H1 (cell line): ENCODE results near the gene RADIL. TPM values are rescaled to one million over a fixed set of nuclear protein-coding genes. Genes with fewer than 3 reads are reported as not detected.

Experiments
- CBX5 ChIP-seq: fragments of 300-800, 300-1000 bp; sonication (generic); IDR thresholded peaks from 2 replicates; pipeline ENCODE4 v1.7.1; 2016; ENCODE audit warnings: antibody characterized with exemption, low read length, low read depth
- CBX8 ChIP-seq: fragments of 300-800, 300-1000 bp; sonication (generic); IDR thresholded peaks from 2 replicates; pipeline ENCODE4 v1.7.1; 2016; ENCODE audit warnings: low read depth, low read length, borderline replicate concordance
- CTBP2 ChIP-seq: IDR thresholded peaks from 2 replicates; pipeline ENCODE4 v1.7.0; 2011; ENCODE audit warnings: borderline replicate concordance, mild to moderate bottlenecking, moderate library complexity, mixed read lengths, low read length; ENCODE audit not compliant: insufficient read depth, insufficient read length
- EZH2 ChIP-seq: fragments of 200-600 bp; sonication (generic); IDR thresholded peaks from 2 replicates; pipeline ENCODE4 v1.7.1; 2012; ENCODE audit warnings: low read depth, mild to moderate bottlenecking, moderate library complexity, low read length, inconsistent platforms; ENCODE audit not compliant: severe bottlenecking
- FOSL1 ChIP-seq: IDR thresholded peaks from 2 replicates; pipeline ENCODE4 v1.6.1; 2011; ENCODE audit warnings: mild to moderate bottlenecking, low read depth, low read length, moderate library complexity; ENCODE audit not compliant: insufficient read depth
- GABPA ChIP-seq: IDR thresholded peaks from 2 replicates; pipeline ENCODE4 v1.6.1; 2011; ENCODE audit warnings: mild to moderate bottlenecking, low read length, moderate library complexity, borderline replicate concordance; ENCODE audit not compliant: insufficient read depth
- KDM5A ChIP-seq: fragments of 200-600 bp; IDR thresholded peaks from 2 replicates; pipeline ENCODE4 v1.7.1; 2012; ENCODE audit warnings: mild to moderate bottlenecking, low read length, inconsistent platforms, mixed read lengths
- RXRA ChIP-seq: IDR thresholded peaks from 2 replicates; pipeline ENCODE4 v1.6.1; 2011; ENCODE audit warnings: low read depth, mild to moderate bottlenecking, low read length, moderate library complexity; ENCODE audit not compliant: insufficient read depth
- ZNF274 ChIP-seq: IDR thresholded peaks from 2 replicates; pipeline ENCODE4 v1.7.0; 2012; ENCODE audit warnings: low read length, borderline replicate concordance; ENCODE audit errors: extremely low read depth
- polyA plus RNA-seq, 7 experiments: library from polyadenylated mRNA; depleted of rRNA in 3 of 7; stranded (reverse) in 5 of 7; unstranded in 2 of 7; fragments of >200 nt in 5 of 7; fragments of 200-250 nt in 2 of 7; gene quantifications; 1 replicate in 5 of 7; 2 replicates in 1 of 7; 4 replicates in 1 of 7; pipeline versions ENCODE4 v1.2.1 to v1.2.3, GENCODE V29; 2011 to 2013; ENCODE audit warnings: missing spikeins in 2 of 7, mixed read lengths in 2 of 7
- total RNA-seq: library from RNA; stranded (reverse); fragmentation: NEBNext Ultra II Directional; extraction: Animal tissue kit (Norgen Biotek cat#: 25700); gene quantifications from 2 replicates; pipeline ENCODE4 v1.2.1, GENCODE V29; 2021
- TF ChIP-seq, protein P1 (sequence below): fragments of 300-600 bp; sonication (generic); IDR thresholded peaks from 2 replicates; pipeline ENCODE4 v1.7.1; 2012; ENCODE audit warnings: low read length, moderate library complexity, mild to moderate bottlenecking, inconsistent platforms; ENCODE audit not compliant: insufficient replicate concordance

Gene RADIL
- total and polyA plus RNA-seq, 2 of the 8 experiments (the other 6 are each of a cell fraction or from before 2014, with no cell fraction given), result 5.0 to 5.4 TPM

DNA sequence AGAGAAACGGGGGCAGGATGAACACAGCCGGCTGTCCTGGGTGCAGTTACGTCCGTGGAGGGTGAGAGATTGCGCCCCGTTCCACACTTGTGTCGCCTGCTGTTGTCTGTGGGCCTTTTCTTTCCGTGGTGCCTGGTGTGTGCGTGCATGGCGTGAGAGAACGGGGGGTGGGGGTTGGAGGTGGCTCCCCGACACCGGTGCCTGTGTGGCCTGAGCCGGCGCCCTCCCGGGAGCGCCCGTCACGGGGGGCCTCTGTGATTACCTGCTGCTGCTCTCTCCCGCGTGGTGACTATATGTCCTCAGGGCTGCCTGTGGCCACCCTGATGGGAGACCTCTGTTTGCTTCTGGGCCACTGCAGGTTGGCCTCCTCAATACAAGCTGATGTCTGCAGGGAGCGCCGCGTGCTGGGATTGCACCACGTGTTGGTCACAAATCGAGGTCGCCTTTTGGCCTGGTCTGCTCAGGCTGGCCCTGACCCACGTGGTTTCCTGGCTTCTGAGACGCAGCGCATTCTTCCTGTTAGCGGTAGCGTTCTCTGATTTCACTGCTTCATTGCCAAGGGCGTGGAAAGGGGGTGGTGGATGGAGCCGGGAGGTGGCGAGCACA lies 119.0 kb downstream of the RADIL start (continued):
- TF ChIP-seq, protein P1, sequence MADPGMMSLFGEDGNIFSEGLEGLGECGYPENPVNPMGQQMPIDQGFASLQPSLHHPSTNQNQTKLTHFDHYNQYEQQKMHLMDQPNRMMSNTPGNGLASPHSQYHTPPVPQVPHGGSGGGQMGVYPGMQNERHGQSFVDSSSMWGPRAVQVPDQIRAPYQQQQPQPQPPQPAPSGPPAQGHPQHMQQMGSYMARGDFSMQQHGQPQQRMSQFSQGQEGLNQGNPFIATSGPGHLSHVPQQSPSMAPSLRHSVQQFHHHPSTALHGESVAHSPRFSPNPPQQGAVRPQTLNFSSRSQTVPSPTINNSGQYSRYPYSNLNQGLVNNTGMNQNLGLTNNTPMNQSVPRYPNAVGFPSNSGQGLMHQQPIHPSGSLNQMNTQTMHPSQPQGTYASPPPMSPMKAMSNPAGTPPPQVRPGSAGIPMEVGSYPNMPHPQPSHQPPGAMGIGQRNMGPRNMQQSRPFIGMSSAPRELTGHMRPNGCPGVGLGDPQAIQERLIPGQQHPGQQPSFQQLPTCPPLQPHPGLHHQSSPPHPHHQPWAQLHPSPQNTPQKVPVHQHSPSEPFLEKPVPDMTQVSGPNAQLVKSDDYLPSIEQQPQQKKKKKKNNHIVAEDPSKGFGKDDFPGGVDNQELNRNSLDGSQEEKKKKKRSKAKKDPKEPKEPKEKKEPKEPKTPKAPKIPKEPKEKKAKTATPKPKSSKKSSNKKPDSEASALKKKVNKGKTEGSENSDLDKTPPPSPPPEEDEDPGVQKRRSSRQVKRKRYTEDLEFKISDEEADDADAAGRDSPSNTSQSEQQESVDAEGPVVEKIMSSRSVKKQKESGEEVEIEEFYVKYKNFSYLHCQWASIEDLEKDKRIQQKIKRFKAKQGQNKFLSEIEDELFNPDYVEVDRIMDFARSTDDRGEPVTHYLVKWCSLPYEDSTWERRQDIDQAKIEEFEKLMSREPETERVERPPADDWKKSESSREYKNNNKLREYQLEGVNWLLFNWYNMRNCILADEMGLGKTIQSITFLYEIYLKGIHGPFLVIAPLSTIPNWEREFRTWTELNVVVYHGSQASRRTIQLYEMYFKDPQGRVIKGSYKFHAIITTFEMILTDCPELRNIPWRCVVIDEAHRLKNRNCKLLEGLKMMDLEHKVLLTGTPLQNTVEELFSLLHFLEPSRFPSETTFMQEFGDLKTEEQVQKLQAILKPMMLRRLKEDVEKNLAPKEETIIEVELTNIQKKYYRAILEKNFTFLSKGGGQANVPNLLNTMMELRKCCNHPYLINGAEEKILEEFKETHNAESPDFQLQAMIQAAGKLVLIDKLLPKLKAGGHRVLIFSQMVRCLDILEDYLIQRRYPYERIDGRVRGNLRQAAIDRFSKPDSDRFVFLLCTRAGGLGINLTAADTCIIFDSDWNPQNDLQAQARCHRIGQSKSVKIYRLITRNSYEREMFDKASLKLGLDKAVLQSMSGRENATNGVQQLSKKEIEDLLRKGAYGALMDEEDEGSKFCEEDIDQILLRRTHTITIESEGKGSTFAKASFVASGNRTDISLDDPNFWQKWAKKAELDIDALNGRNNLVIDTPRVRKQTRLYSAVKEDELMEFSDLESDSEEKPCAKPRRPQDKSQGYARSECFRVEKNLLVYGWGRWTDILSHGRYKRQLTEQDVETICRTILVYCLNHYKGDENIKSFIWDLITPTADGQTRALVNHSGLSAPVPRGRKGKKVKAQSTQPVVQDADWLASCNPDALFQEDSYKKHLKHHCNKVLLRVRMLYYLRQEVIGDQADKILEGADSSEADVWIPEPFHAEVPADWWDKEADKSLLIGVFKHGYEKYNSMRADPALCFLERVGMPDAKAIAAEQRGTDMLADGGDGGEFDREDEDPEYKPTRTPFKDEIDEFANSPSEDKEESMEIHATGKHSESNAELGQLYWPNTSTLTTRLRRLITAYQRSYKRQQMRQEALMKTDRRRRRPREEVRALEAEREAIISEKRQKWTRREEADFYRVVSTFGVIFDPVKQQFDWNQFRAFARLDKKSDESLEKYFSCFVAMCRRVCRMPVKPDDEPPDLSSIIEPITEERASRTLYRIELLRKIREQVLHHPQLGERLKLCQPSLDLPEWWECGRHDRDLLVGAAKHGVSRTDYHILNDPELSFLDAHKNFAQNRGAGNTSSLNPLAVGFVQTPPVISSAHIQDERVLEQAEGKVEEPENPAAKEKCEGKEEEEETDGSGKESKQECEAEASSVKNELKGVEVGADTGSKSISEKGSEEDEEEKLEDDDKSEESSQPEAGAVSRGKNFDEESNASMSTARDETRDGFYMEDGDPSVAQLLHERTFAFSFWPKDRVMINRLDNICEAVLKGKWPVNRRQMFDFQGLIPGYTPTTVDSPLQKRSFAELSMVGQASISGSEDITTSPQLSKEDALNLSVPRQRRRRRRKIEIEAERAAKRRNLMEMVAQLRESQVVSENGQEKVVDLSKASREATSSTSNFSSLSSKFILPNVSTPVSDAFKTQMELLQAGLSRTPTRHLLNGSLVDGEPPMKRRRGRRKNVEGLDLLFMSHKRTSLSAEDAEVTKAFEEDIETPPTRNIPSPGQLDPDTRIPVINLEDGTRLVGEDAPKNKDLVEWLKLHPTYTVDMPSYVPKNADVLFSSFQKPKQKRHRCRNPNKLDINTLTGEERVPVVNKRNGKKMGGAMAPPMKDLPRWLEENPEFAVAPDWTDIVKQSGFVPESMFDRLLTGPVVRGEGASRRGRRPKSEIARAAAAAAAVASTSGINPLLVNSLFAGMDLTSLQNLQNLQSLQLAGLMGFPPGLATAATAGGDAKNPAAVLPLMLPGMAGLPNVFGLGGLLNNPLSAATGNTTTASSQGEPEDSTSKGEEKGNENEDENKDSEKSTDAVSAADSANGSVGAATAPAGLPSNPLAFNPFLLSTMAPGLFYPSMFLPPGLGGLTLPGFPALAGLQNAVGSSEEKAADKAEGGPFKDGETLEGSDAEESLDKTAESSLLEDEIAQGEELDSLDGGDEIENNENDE, result no peak
- TF ChIP-seq FOSL1 (no peak), ZNF274 (no peak), CTBP2 (no peak), CBX8 (no peak), KDM5A (no peak), EZH2 (no peak), CBX5 (no peak), GABPA (no peak), RXRA (no peak)
